ENCODE data around the gene MBP. TPM values are rescaled to one million over a fixed set of nuclear protein-coding genes. Genes with fewer than 3 reads are reported as not detected.
"Not testable (repeated sequence)": the region's sequence is repeated elsewhere in the genome, so short reads cannot be mapped to it uniquely, and the experiment has no call there.

The MBP gene
- polyA plus RNA-seq, 1 donor from 2014 or later: 3.3 TPM

DNA sequence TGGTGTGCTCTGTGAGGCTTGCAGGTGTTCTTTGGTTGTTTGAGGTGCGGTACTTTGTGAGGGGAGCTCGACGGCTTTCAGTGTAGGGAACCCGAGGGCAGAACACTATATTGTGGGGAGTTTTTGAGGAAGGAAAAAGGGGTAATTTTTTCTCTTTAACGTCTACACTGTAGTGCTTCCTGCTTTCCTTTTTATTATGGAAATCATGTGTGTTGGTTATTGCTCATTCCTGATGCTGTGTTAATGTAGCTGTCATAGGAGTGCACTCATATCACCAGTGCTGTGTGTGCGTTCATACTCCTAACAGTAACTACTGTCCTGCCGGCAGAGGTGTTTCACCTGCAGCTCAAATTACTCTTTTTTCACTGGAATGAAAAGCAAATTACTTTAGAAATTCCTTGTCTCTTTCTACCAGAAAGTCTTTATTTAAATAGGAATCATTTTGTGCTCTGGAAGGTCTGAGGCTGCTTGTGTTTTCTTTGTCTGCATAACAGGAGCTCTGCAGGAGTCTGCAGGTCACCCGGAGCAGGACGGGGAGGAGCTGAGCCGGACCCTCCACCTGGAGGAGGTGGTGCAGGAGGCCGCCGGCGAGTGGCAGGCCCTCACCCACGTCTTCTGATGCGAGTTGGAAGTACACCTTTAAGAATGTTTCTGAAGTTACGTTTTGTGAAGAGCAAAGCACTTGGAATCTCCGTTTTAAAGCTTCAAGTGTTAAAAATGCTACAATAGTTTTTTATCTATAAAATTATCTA lies 164.7 kb downstream of the MBP start:
- H3K79me2 ChIP-seq (replicated peaks; ENCODE audit: insufficient read depth, low read length): no peaks in the 10 kb centered on the region
- no peaks in the 10 kb centered on the region for H3K9me3 ChIP-seq (ENCODE audit: low read length)
- H4K20me1 ChIP-seq (ENCODE audit: insufficient read depth): no peaks in the 10 kb centered on the region
- H3K36me3 ChIP-seq (ENCODE audit: insufficient read depth, low read length): no peaks in the 10 kb centered on the region
- H3K9ac ChIP-seq (ENCODE audit: low read length): no peak overlapping the region
- no peaks in the 10 kb centered on the region for H3K27me3 ChIP-seq (ENCODE audit: insufficient read depth, low read depth, low read length)
- H3K4me3 ChIP-seq (ENCODE audit: low read length): no peak overlapping the region
- H3K9me2 ChIP-seq (ENCODE audit: insufficient read depth, low read length): no peaks in the 10 kb centered on the region
- no peaks in the 10 kb centered on the region for H3F3A ChIP-seq (ENCODE audit: insufficient read depth, low read length, poor library complexity, severe bottlenecking)
- no peak overlapping the region for H3K4me2 ChIP-seq (ENCODE audit: low read length)
- H2AFZ ChIP-seq (ENCODE audit: low read depth, low read length): no peak overlapping the region
- TF ChIP-seq MXI1 (conservative IDR thresholded peaks at IDR 0.05; ENCODE audit: poor library complexity, severe bottlenecking) (no peak), SMC3 (conservative IDR thresholded peaks at IDR 0.05; ENCODE audit: poor library complexity) (no peak), POLR2AphosphoS5 (IDR thresholded peaks at IDR 0.05) (no peak), RAD21 (conservative IDR thresholded peaks at IDR 0.05) (no peak), TAF1 (IDR thresholded peaks at IDR 0.05; ENCODE audit: low read depth) (no peak), EZH2 (IDR thresholded peaks at IDR 0.05; ENCODE audit: borderline replicate concordance, insufficient read depth, low read length, poor library complexity, severe bottlenecking) (no peak), EP300 (conservative IDR thresholded peaks at IDR 0.05; ENCODE audit: poor library complexity, severe bottlenecking) (no peak)
- TF ChIP-seq, protein P1, sequence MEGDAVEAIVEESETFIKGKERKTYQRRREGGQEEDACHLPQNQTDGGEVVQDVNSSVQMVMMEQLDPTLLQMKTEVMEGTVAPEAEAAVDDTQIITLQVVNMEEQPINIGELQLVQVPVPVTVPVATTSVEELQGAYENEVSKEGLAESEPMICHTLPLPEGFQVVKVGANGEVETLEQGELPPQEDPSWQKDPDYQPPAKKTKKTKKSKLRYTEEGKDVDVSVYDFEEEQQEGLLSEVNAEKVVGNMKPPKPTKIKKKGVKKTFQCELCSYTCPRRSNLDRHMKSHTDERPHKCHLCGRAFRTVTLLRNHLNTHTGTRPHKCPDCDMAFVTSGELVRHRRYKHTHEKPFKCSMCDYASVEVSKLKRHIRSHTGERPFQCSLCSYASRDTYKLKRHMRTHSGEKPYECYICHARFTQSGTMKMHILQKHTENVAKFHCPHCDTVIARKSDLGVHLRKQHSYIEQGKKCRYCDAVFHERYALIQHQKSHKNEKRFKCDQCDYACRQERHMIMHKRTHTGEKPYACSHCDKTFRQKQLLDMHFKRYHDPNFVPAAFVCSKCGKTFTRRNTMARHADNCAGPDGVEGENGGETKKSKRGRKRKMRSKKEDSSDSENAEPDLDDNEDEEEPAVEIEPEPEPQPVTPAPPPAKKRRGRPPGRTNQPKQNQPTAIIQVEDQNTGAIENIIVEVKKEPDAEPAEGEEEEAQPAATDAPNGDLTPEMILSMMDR (IDR thresholded peaks at IDR 0.05; ENCODE audit: poor library complexity, severe bottlenecking): no peak
- no peak overlapping the region for H3K27ac ChIP-seq (ENCODE audit: low read length)

DNA sequence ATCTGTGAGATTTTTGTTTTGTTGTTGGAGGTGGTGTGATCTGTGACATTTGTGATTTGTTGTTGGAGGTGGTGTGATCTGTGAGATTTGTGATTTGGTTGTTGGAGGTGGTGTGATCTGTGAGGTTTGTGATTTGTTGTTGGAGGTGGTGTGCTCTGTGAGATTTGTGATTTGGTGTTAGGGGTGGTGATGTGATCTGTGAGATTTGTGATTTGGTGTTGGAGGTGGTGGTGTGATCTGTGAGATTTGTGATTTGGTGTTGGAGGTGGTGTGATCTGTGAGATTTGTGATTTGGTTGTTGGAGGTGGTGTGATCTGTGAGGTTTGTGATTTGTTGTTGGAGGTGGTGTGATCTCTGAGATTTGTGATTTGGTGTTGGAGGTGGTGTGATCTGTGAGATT lies 165.3 kb downstream of the MBP start:
- not testable (repeated sequence) for H3K9me3 ChIP-seq (ENCODE audit: low read length); H3K27me3 ChIP-seq (ENCODE audit: insufficient read depth, low read depth, low read length); H3K27ac ChIP-seq (ENCODE audit: low read length); H3K9ac ChIP-seq (ENCODE audit: low read length); H3K9me2 ChIP-seq (ENCODE audit: insufficient read depth, low read length); H3K4me3 ChIP-seq (ENCODE audit: low read length); H4K20me1 ChIP-seq (ENCODE audit: insufficient read depth); H3F3A ChIP-seq (ENCODE audit: insufficient read depth, low read length, poor library complexity, severe bottlenecking); H3K79me2 ChIP-seq (replicated peaks; ENCODE audit: insufficient read depth, low read length); H3K4me2 ChIP-seq (ENCODE audit: low read length); H3K36me3 ChIP-seq (ENCODE audit: insufficient read depth, low read length); H2AFZ ChIP-seq (ENCODE audit: low read depth, low read length)

DNA sequence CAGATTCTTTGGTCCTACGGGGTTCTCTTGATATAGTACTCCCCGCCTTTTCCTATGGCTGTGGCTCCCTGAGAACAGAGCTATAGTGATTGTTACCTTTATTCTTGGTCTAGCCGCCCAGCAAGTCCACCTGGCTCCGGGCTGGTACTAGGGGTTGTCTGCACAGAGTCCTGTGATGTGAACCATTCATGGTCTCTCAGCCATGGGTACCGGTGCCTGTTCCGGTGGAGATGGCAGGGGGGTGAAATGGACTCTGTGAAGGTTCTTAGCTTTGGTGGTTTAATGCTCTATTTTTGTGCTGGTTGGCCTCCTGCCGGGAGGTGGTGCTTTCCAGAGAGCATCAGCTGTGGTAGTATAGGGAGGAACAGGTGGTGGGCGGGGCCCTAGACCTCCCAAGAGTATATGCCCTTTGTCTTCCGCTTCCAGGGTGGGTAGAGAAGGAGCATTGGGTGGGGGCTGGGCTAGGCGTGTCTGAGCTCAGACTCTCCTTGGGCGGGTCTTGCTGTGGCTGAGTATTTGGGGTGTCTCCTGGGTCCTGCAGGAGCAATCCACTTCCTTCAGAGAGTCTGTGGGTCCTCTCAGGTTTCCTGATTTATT lies 166.9 kb downstream of the MBP start:
- not testable (repeated sequence) for H3F3A ChIP-seq (ENCODE audit: insufficient read depth, low read length, poor library complexity, severe bottlenecking); H3K27ac ChIP-seq (ENCODE audit: low read length); H2AFZ ChIP-seq (ENCODE audit: low read depth, low read length); H3K9me2 ChIP-seq (ENCODE audit: insufficient read depth, low read length); H3K9ac ChIP-seq (ENCODE audit: low read length); H3K27me3 ChIP-seq (ENCODE audit: insufficient read depth, low read depth, low read length); H3K79me2 ChIP-seq (replicated peaks; ENCODE audit: insufficient read depth, low read length); H3K4me2 ChIP-seq (ENCODE audit: low read length); H3K9me3 ChIP-seq (ENCODE audit: low read length); H3K4me3 ChIP-seq (ENCODE audit: low read length); H4K20me1 ChIP-seq (ENCODE audit: insufficient read depth); H3K36me3 ChIP-seq (ENCODE audit: insufficient read depth, low read length)

Measured in neural cell (in vitro differentiated cells).